ENCODE data around the gene TP53BP2.
"Not testable (repeated sequence)": the region's sequence is repeated elsewhere in the genome, so short reads cannot be mapped to it uniquely, and the experiment has no call there.

The TP53BP2 gene

DNA sequence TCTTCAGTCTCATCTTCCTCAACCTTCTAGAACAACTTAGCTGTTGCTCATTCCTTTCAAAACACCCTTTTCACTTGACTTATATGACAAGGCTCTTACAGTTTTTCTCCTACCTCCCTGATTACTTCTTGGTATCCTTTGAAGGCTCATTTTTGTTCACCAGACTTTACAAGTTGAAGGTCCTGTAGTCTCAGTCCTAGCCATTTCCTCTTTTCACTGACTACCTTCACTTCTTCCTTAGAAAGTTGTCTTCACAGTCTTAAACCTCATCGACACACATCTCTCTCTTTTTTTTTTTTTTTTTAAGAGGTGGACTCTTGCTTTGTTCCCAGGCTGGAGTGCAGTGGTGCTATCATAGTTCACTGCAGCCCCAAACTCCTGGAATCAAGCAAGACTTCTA, 6.6 kb upstream of the TP53BP2 start:
- no peak for DNase-seq (ENCODE audit: low spot score)

DNA sequence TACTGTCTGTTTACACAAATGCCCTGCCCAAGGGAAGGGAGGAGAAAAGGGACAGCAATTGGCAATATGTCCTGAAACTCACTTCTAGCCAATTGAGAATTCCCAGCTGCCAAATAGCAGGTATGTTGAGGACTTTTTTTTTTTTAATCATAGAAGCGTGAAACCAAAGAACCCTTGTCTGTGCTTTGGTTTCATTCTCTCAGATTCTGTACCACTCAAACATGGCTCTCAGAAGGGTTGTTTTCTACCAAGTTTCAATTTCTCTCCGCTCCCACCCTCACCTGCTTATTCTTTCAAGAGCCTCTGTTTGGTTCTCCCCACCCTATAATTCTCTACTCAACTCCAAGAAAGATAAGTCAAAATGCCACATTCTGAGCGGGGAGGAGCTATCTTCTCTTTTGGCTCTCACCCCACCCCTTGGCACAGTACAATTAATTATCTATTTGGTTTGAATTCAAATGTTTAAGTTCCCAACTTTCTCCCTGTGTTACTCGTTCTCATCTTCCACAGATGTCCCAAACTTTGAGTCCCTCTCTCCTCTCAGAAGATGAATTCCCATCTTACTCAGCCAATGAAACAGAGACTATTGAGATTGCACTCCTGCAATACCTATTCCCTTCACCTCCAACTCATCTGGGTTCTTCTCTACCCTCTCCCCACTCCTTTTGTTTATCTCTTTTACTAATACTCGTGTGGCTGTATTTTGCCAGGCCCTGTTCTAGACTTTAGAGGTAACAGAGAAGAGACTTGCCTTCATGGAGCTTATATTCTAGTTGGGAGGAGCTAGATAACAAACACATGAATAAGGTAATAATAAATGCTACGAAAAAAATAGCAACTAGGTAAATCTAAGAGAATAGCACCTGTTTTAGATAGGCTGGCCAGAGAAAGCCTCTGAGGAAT, 3.9 kb upstream of the TP53BP2 start:
- no peak for DNase-seq (ENCODE audit: low spot score)

DNA sequence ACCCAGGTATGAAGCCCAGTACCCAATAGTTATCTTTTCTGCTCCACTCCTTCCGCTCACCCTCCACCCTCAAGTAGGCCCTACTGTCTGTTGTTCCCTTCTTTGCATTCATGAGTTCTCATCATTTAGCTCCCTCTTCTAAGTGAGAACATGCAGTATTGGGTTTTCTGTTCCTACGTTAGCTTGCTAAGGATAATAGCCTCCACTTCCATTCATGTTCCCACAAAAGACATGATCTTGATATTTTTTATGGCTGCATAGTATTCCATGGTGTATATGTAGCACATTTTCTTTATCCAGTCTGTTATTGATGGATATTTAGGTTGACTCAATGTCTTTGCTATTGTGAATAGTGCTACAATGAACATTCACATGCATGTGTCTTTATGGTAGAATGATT, 2.8 kb upstream of the TP53BP2 start:
- DNase-seq (ENCODE audit: low spot score): no peak

DNA sequence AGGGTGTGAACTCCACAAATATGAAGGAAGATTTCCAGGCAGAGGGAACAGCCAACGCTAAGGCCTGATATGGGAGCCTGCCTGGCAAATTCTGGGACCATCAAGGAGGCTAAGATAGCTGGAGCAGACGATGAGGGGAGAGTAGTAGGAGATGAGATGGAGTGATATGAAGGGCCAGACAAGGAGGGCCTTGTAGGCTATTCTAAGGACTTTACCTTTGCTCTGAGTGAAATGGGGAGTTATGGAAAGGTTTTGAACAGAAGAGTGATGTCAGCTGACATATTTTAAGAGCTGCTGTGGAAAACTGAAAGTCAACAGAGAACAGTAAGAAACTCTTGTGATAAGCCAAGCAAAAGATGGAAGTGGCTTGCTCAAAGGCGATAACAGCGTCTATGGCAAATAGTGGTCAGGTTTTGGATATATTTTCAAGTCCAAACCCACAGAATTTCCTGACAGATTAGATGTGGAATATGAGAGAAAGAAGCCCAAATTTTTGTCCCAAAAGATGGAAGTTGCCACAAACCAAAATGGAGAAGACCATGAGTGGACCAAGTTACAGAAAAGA, 2.1 kb upstream of the TP53BP2 start:
- DNase-seq (ENCODE audit: low spot score): no peak

DNA sequence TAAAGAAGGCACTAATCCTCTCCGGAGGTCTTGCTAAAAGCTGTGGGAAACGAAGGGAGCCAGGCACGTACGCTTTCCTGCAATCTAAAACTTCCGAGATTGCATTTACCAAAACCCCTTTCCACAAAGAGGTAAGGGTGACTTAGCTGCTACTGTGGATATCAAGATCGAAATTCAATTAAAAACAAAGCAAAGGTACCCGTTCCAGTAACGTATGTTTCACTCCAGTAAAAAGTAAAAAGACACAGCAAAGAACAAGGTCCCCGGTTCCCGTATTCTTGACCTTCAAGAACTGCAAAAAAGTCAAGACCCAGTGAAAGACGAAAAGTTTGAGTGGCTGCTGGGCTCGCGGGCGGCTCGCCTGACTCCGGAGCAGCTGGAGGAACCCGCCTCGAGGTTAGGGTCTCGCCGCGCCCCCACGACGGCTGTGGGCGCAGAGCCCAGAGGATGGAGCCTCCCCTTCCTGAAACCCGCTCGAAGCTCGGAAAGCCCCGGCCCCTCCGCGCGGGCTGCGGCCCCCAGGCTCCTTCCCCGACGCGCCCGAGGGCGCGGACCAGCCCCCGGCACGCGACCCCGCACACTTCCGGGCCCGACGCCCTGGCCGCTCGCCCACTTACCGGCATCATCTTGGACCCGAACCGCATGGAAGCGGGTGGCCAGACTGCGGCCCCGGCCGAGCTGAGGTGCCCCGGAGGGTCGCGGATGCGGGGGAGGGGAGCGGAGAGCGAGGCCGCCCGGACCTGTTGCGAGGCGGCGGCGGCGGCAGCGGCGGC, 524 bp downstream of the TP53BP2 start:
- DNase-seq (ENCODE audit: low spot score): no peak

DNA sequence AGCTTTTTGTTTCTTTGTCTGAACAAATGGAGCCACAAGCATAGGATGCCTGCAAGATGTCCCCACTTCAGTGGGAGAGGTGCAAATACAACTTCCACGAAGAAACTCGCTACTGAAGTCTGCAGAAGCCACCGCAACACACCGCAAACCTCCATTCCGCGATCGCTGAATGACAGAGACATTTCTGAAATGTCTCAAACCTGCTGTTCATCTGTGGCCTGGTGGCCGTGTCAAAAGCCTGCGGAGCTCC, 1.0 kb downstream of the TP53BP2 start:
- DNase-seq (ENCODE audit: low spot score): no peak

DNA sequence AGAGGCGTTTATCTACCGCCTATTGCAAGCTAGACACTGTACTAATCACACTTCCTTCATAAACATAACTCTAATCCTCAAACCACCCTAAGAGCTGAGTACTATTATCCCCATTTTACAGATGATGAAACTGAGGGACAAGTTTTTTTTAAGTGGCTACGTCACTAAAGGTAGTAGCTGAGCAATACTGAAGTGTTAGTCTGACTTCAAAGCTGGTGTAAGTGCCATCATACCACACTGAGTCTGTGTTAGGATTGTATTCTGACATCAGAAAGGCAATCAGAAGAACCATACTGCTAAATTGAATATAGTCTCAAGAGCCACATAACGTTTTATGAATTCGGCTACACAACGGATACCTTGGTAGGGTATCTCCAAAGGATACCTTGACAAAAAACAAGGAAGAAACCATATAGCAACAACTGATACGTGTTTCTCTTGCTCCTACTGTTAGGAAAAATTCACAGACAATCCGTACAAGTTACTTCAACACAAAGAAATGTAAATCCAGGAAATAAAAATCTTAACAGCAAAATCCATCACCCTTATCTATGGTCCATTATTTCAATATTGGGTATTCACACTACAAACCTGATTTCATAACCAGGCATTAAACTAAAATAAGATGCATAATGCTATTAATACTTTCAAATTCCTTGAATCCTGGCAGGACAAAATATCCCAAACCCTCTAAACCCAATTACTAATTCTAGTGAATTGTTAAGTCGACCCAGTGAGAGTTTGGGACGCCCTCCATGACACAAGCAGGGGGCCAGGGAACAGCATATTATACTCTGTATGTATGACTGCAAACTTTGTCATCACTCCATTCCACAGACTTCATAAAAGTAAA, 1.6 kb downstream of the TP53BP2 start:
- DNase-seq (ENCODE audit: low spot score): no peak

DNA sequence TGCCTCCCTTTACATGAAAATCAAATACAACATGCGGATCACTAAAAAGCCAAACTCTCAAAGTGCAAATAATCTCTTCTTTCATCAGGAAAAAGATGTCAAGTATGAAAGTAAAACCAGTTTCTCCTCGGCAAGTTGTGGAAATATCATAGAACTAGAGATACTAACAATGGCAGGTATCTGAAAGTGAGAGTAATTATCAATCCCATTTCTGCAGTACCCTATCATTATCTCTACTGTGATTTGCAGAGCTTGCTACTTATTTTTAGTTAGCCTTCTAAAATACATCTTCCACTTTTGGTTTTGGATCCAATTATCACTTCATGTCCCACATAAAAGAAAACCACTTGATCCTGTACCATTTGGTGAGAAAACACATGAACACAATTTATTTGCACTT, 3.0 kb downstream of the TP53BP2 start:
- DNase-seq (ENCODE audit: low spot score): no peak

DNA sequence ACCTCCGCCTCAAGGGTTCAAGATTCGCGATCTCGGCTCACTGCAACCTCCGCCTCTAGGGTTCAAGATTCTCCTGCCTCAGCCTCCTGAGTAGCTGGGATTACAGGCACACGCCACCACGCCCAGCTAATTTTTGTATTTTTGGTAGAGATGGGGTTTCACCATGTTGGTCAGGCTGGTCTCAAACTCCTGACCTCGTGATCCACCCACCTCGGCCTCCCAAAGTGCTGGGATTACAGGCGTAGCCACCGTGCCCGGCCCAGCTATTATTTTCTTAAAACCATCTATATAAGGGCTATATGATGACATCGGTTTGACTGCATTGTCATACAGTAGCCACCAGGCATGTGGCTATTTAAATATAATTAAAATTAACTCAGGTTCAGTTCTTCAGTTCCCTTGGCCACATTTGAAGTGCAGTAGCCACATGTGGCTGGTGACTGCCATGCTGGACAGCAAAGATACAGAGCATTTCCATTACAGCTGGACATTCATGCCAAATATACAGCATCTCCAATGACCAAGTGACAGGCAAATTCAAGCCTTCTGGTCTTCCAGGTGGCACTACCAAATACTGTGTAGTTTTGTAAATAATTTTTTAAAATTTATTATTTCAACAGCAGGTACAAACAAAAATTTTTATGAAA, 3.6 kb downstream of the TP53BP2 start:
- DNase-seq (ENCODE audit: low spot score): not testable (repeated sequence)

DNA sequence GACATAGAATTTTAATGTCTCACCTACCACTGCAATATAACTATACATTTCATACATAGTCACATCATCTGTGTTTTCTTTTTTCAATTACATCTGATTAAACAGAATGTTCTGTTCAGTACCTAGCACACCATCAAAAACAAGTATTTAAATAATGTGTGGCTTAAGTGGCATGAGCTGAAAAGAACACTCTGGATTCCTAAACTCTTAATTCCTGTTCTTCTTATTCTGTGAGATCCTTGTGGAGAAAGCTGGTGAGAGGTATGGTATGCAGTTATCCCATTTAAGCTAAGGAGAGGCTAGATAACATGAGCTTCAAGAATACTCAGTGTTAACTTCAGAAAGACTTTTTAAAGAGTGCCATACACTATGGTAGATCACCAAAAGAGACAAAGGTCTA, 5.5 kb downstream of the TP53BP2 start:
- no peak for DNase-seq (ENCODE audit: low spot score)

DNA sequence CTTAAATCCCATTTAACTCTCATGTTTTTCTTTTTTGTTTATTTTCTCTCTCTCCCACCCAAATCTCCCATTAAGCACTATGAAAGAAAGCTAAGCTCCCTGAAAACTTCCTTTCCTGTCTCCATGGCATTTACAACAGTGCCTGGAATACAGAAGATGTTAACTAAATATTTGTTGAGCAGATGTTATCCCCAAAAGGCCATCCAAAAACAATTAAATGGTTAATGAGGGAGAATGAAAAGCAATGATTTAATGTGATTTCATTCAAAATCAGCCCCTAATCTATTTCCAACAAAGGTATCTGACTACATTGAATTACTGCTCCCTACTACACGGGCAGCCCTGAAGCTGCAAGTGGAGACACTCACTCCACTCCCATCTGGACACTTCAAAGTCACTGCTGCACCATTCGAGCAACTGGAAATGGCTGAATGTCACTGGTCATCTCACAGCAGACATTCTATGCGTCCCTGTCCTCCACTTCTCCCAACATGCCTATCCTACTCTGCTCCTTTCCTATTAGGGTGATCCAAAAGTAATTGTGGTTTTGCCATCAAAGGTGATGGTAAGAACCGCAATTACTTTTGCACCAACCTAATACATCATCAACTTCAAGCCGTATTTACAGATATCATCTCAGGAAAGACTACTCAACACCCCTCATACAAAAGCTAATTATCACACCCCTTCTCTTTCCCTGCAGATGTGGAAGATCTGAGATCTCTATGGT, 7.5 kb downstream of the TP53BP2 start:
- no peak for DNase-seq (ENCODE audit: low spot score)

DNA sequence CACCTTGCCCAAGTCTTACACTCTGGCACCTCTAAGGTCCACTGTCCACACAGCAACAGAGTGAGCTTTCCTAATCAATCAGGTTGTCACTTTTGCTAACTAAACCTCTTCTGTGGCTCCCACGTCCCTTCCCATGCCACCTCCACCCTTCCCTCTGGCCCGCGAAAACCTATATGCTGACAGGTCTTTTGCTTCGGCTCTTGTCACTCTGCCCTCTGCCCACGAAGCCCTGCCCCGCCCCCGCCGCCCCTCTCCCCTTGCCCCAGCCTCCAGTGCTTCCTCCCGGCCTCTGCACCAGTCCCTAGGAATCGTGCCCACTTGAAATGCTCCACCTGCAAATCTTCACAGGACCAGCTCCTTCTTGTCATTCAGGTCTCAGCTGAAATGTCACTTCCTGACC, 8.1 kb downstream of the TP53BP2 start:
- DNase-seq (ENCODE audit: low spot score): no peak

DNA sequence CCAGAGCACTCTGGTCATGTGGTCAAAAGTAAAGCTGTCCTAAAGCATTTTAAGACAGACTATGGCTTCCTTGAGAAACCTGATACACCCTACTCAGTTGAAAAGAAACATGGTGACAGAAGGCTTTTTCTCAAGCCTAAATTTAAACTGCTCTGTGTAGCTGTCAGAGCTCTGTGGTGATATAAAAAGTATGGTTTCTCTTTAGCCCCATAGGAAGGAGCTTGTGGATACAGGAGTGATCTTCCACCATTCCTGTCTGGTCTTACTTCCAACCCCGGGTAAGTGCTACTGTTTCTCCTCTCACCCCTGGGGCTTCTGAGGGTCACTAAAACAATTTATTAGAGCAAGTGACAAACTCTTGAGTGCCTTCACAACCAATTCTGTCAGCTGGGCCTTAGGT, 8.5 kb downstream of the TP53BP2 start:
- DNase-seq (ENCODE audit: low spot score): no peak

DNA sequence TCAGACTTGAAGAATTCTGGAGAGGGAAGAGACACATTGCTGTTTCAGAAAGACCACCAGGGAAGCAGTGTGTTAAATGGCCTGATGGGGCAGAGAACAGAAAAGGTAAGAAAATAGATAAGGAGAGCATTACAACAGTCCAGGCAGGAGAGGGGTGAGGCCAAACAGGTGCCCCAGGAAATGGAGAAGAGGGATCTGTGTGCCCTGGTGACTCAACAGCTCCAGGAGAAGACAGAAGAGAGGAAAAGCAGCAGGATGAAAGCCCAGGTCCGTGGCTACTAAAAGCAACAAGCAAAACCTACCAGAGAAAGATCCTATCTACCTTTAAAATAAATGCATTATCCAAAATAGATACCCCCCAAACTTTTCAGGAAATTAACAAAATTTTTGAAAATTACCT, 9.2 kb downstream of the TP53BP2 start:
- no peak for DNase-seq (ENCODE audit: low spot score)

DNA sequence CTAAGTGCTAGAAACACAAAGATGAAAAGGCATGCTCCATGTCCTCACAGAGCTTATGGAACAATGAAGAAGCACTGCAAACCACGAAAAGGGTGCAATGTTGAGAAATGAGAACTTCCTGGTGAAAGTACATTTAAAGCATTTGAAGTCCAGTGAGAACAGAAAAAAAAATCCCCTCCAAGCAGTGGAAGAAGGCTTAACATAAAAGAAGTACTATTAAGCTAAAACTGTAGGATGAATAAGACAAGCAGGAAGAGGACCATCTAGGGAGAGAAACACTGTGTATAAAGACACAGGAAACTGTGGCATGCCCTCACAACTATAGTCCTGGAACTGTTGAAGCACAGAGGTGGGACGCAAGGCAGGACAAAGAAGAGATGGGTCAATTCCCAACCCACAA, 10.0 kb downstream of the TP53BP2 start:
- no peak for DNase-seq (ENCODE audit: low spot score)

DNA sequence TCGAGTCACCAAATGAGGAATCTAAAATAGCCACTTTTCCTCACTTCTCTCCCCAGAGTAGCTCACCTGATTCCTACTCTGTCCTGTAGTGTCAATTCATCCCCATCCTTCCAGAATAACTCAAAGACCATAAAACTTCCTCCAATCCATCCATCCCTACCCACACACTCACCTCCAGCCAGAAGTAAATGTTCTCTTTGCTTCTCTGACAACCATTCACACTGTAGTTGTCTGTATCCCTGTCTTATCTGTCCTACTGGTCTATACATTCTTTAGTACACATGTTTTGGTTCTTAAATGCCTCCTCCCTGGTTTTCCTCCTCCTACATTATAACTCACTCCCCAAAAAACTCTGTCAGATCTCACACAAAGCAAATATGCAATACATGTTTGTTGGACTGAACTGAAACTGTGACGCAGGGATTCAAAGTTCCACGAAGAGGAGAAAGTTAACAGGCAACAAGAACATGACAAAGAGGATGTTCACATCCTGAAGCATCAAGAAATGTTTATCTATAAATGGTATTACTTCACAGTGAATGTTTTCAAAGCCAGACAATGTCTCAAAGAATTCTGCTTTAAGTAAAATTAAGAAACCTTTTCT, 11.0 kb downstream of the TP53BP2 start:
- DNase-seq (ENCODE audit: low spot score): no peak

DNA sequence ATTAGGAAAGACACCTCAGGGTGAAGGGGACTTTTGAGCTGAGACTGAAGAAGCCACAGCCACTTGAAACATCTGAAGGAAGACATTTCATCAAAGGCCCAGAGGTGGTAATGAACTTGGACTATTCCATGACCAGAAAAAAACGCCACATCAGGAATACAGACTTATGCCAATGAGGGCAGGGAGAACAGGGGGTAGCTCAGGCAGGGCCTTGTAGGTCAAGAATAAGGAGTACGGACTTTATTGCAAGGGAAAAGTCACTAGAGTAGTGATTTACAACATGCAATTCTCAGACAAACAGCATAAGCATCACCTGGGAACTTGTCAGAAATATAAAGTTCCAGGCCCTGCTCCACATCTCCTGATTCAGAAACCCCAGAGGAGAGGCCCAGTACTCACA, 11.8 kb downstream of the TP53BP2 start:
- DNase-seq (ENCODE audit: low spot score): no peak

DNA sequence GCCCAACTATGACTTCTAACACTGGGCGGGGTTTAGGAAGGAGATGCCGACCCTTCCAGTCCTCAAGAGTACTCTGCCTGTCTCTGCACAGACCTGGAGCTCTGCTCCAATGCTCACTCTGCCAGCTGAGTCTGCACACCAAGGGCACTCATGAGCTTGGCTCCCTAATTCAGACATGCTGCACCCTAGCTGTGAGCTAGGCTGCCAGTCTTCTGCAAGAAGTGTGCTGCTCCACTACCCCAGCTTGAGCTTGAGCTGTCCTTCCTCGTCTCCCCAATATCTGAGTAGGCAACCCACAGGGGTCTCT, 13.2 kb downstream of the TP53BP2 start:
- no peak for DNase-seq (ENCODE audit: low spot score)

DNA sequence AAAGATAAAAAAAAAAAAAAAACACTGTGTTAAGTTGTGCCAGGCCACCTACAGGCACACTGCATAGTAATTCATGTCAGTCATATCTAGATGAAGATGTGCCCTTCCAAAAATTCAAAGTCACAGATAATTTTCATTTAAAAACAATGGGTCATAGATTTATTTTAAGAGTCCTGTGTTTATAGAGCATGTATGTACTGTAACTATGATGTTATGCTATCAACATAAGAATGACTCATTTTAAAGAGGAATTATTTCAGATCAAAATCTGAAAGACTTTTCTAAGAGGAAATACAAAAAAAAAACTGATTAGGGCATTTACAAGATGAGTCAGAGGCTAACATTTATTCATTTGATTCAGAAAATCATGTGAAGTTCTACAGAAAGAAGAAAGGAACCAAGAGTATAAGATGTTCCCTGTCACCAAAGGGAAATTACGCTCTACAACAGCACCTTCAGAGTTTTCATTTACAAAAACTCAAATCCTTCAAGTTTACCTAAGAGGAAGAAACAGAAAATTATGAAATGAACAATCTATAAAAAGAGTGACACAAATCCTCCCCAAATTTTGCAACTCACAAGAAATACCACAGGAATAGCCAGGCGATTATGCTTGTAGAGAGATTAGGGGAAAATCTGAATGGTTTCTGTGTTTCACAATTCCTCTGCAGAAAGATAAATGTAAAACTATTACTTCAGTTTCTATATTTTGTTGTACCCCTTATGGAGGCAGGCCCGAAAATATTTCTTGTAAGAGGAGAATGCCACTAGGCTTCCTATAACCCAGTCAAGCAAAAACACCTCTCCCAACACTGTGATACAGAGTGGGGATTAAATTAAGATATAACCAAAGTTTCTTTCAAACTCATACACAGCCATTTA, 13.8 kb downstream of the TP53BP2 start:
- DNase-seq (ENCODE audit: low spot score): peak; percentile 77

DNA sequence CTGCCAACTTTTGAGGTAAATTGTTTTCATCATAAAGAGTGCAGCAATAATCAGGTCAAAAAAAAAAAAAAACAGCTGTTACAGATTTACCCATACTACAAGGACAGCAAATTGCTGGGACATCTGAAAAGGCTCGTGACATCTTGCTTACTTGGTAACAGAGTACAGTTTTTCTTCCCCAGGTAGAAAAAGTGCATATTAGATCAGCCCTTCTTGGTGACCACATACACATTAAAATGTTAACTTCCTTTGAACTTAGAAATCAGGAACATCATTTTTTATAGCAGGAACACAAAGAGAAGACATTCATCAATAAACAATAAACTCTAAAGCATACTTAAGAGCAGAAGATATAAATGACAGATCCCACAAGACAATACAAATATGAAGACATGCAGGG, 16.1 kb downstream of the TP53BP2 start:
- DNase-seq (ENCODE audit: low spot score): no peak
